HepG2 (cell line): ENCODE results near the gene SGPL1. TPM values are rescaled to one million over a fixed set of nuclear protein-coding genes. Genes with fewer than 3 reads are reported as not detected.

Experiments
- DBP ChIP-seq: sonication (generic); formaldehyde crosslinking; IDR thresholded peaks from 2 replicates; pipeline ENCODE4 v1.4.0; 2020; ENCODE audit warnings: missing genetic modification reagents; ENCODE audit errors: not compliant biosample characterization
- GATA4 ChIP-seq: sonication (generic); IDR thresholded peaks from 2 replicates; pipeline ENCODE4 v1.6.1; 2016; ENCODE audit warnings: antibody characterized with exemption, low read depth, borderline replicate concordance
- HMGXB3 ChIP-seq: sonication (generic); formaldehyde crosslinking; IDR thresholded peaks from 2 replicates; pipeline ENCODE4 v1.4.0; 2020; ENCODE audit warnings: missing genetic modification reagents, borderline replicate concordance
- NCOR1 ChIP-seq: fragments of 200-600 bp; sonication (generic); IDR thresholded peaks from 2 replicates; pipeline ENCODE4 v1.7.0; 2017; ENCODE audit warnings: antibody characterized with exemption, low read length, borderline replicate concordance
- NFAT5 ChIP-seq: sonication (generic); formaldehyde crosslinking; IDR thresholded peaks from 2 replicates; pipeline ENCODE4 v1.4.0; 2020; ENCODE audit warnings: missing genetic modification reagents
- NFE2 ChIP-seq: sonication (generic); formaldehyde crosslinking; IDR thresholded peaks from 2 replicates; pipeline ENCODE4 v1.4.0; 2020; ENCODE audit warnings: missing genetic modification reagents
- NPAS2 ChIP-seq: sonication (generic); formaldehyde crosslinking; IDR thresholded peaks from 2 replicates; pipeline ENCODE4 v1.8.0; 2022; ENCODE audit warnings: mild to moderate bottlenecking, missing genetic modification reagents, borderline replicate concordance
- PRMT3 ChIP-seq: sonication (generic); formaldehyde crosslinking; IDR thresholded peaks from 2 replicates; pipeline ENCODE4 v1.8.1; 2022; ENCODE audit warnings: low read depth, mild to moderate bottlenecking, moderate library complexity, missing genetic modification reagents, borderline replicate concordance
- TFE3 ChIP-seq: IDR thresholded peaks from 2 replicates; pipeline ENCODE4 v1.6.1; 2016
- WIZ ChIP-seq: sonication (generic); formaldehyde crosslinking; IDR thresholded peaks from 2 replicates; pipeline ENCODE4 v1.5.1; 2020; ENCODE audit warnings: mild to moderate bottlenecking, missing genetic modification reagents
- ZBTB38 ChIP-seq: sonication (generic); formaldehyde crosslinking; IDR thresholded peaks from 2 replicates; pipeline ENCODE4 v1.5.1; 2020; ENCODE audit warnings: mild to moderate bottlenecking, missing genetic modification reagents
- ZBTB49 ChIP-seq: sonication (generic); formaldehyde crosslinking; IDR thresholded peaks from 2 replicates; pipeline ENCODE4 v1.4.0; 2020; ENCODE audit warnings: missing genetic modification reagents, borderline replicate concordance
- ZIK1 ChIP-seq: sonication (generic); formaldehyde crosslinking; IDR thresholded peaks from 2 replicates; pipeline ENCODE4 v1.5.0; 2020; ENCODE audit warnings: mild to moderate bottlenecking, low read depth, missing genetic modification reagents, borderline replicate concordance
- ZNF572 ChIP-seq: sonication (generic); formaldehyde crosslinking; IDR thresholded peaks from 2 replicates; pipeline ENCODE4 v1.5.1; 2020; ENCODE audit warnings: mild to moderate bottlenecking, missing genetic modification reagents
- polyA plus RNA-seq, 8 experiments: library from polyadenylated mRNA; depleted of rRNA in 3 of 8; stranded (reverse) in 7 of 8; unstranded in 1 of 8; fragments of >200 nt; fragmentation: Illumina TruSeq in 4 of 8; extraction: Trizol in 4 of 8; gene quantifications; 2 replicates each; pipeline versions ENCODE4 v1.2.1 to v1.2.3, GENCODE V29; 2011 to 2016; ENCODE audit warnings: low read depth in 4 of 8, missing spikeins in 1 of 8, mixed read lengths in 1 of 8; ENCODE audit not compliant: insufficient read depth in 1 of 8
- total RNA-seq, 5 experiments: library from RNA; depleted of rRNA; stranded (reverse); fragments of >200 nt; fragmentation: Illumina TruSeq; extraction: Trizol; gene quantifications; 2 replicates each; pipeline ENCODE4 v1.2.3, GENCODE V29; 2016; ENCODE audit warnings: low read depth in 1 of 5

The SGPL1 gene
- total and polyA plus RNA-seq, 2 of the 13 experiments (the other 11 are each of a cell fraction or from before 2014, with no cell fraction given): 17.6 to 25.0 TPM

- TF ChIP-seq NFAT5: no peak
- TF ChIP-seq DBP (CRISPR knock-in tag): no peak
- no peak for TF ChIP-seq ZIK1 (CRISPR knock-in tag)
- TF ChIP-seq WIZ (CRISPR knock-in tag): no peak
- no peak for TF ChIP-seq ZBTB38 (CRISPR knock-in tag)
- TF ChIP-seq ZBTB49 (CRISPR knock-in tag): no peak
- no peak for TF ChIP-seq NFE2 (CRISPR knock-in tag)
- no peak for TF ChIP-seq GATA4
- TF ChIP-seq PRMT3: no peak
- no peak for TF ChIP-seq HMGXB3
- TF ChIP-seq NCOR1: no peak
- TF ChIP-seq ZNF572: no peak
- no peak for TF ChIP-seq NPAS2 (CRISPR knock-in tag)
- no peak for TF ChIP-seq TFE3 (CRISPR knock-in tag)
Observed at GRCh38 chr10:70815504-70816219, at the start of gene SGPL1 (continued).
